IMR-90 (cell line): Measurements from ENCODE around the gene TCF4. TPM values are rescaled to one million over a fixed set of nuclear protein-coding genes. Genes with fewer than 3 reads are reported as not detected.

Experiments used
- ATAC-seq: fragments of 200-7000 bp; cut with Tn5 transposase; 2 replicates; pipeline ENCODE4 v1.9.1; 2020; ENCODE audit warnings: low read depth, mild to moderate bottlenecking, moderate library complexity
- BruUV-seq: library from RNA; stranded (reverse); fragments of 400-500 nt; replicated peaks from 2 replicates; lab custom pipeline; 2021; lab: Mats Ljungman, UMichigan
- CTCF ChIA-PET: fragments of 300-600 bp; formaldehyde crosslinking; extraction: SDS; loops from one replicate; lab custom pipeline; 2021; ENCODE audit warnings: antibody characterized with exemption; lab: Yijun Ruan, JAX
- POLR2A ChIA-PET: fragments of 300-600 bp; sonication (Branson Sonifier 250); formaldehyde crosslinking; loops from one replicate; lab custom pipeline; 2022; ENCODE audit warnings: antibody characterized with exemption; ENCODE audit not compliant: unreplicated experiment; lab: Charles Lee
- DNase-seq: peaks from one replicate; pipeline ENCODE4 v3.0.0; 2013
- H2AFZ ChIP-seq: replicated peaks from 2 replicates; pipeline ENCODE3; 2013; ENCODE audit warnings: low read length, mild to moderate bottlenecking; ENCODE audit not compliant: poor library complexity
- H2AK5ac ChIP-seq: 2 replicates; pipeline ENCODE4 v1.6.1; 2013; ENCODE audit warnings: low read depth, low read length, inconsistent platforms
- H2AK9ac ChIP-seq: replicated peaks from 2 replicates; pipeline ENCODE3; 2013; ENCODE audit warnings: mild to moderate bottlenecking, low read depth, low read length, moderate library complexity; ENCODE audit not compliant: poor library complexity
- H2BK120ac ChIP-seq: 2 replicates; pipeline ENCODE4 v1.6.1; 2013; ENCODE audit warnings: low read depth, low read length, inconsistent platforms
- H2BK15ac ChIP-seq: 3 replicates; pipeline ENCODE4 v1.6.1; 2013; ENCODE audit warnings: low read depth, low read length, inconsistent platforms
- H2BK20ac ChIP-seq: 2 replicates; pipeline ENCODE4 v1.6.1; 2013; ENCODE audit warnings: low read depth, mild to moderate bottlenecking, inconsistent platforms, low read length, moderate library complexity
- H2BK5ac ChIP-seq: 2 replicates; pipeline ENCODE4 v1.6.1; 2013; ENCODE audit warnings: mild to moderate bottlenecking, low read depth, low read length, inconsistent platforms; ENCODE audit not compliant: poor library complexity, severe bottlenecking
- H3K14ac ChIP-seq: replicated peaks from 2 replicates; pipeline ENCODE4 v1.6.1; 2013; ENCODE audit warnings: low read depth, low read length, inconsistent platforms
- H3K18ac ChIP-seq: 2 replicates; pipeline ENCODE4 v1.6.1; 2013; ENCODE audit warnings: low read depth, low read length, control low read depth
- H3K23ac ChIP-seq: 2 replicates; pipeline ENCODE4 v1.6.1; 2013; ENCODE audit warnings: low read depth, low read length, inconsistent platforms
- H3K27ac ChIP-seq: 2 replicates; pipeline ENCODE4 v1.5.1; 2013; ENCODE audit warnings: mild to moderate bottlenecking, control low read depth, low read length; ENCODE audit not compliant: insufficient read depth
- H3K27me3 ChIP-seq: 2 replicates; pipeline ENCODE4 v1.6.1; 2013; ENCODE audit warnings: low read length; ENCODE audit not compliant: control insufficient read depth, insufficient read depth
- H3K36me3 ChIP-seq: 2 replicates; pipeline ENCODE4 v1.6.1; 2013; ENCODE audit warnings: low read length, mixed read lengths; ENCODE audit not compliant: control insufficient read depth, insufficient read depth
- H3K4ac ChIP-seq: 2 replicates; pipeline ENCODE4 v1.6.1; 2013; ENCODE audit warnings: low read depth, low read length, inconsistent platforms
- H3K4me1 ChIP-seq: 2 replicates; pipeline ENCODE4 v1.6.1; 2013; ENCODE audit warnings: low read length, mixed read lengths; ENCODE audit not compliant: control insufficient read depth, insufficient read depth
- H3K4me2 ChIP-seq: 2 replicates; pipeline ENCODE4 v1.6.1; 2013; ENCODE audit warnings: low read depth, mild to moderate bottlenecking, control low read depth, low read length, moderate library complexity
- H3K4me3 ChIP-seq: 2 replicates; pipeline ENCODE4 v1.5.1; 2013; ENCODE audit warnings: low read depth, mild to moderate bottlenecking, control low read depth, low read length, moderate library complexity; ENCODE audit not compliant: insufficient read depth
- H3K56ac ChIP-seq: 2 replicates; pipeline ENCODE4 v1.6.1; 2013; ENCODE audit warnings: low read length, inconsistent platforms; ENCODE audit not compliant: insufficient read depth; ENCODE audit errors: extremely low read depth
- H3K79me1 ChIP-seq, 2 experiments: 2 replicates each; pipeline ENCODE4 v1.6.1; 2013; ENCODE audit warnings: low read length in 2 of 2, inconsistent platforms in 1 of 2, low read depth in 1 of 2
- H3K9ac ChIP-seq: 2 replicates; pipeline ENCODE4 v1.6.1; 2013; ENCODE audit warnings: low read depth, low read length, control low read depth
- H3K9me1 ChIP-seq: 2 replicates; pipeline ENCODE4 v1.6.1; 2013; ENCODE audit warnings: low read length, inconsistent platforms; ENCODE audit not compliant: insufficient read depth
- H3K9me3 ChIP-seq: 2 replicates; pipeline ENCODE4 v1.6.1; 2013; ENCODE audit warnings: low read length; ENCODE audit not compliant: control insufficient read depth, insufficient read depth
- H4K20me1 ChIP-seq: 2 replicates; pipeline ENCODE4 v1.6.1; 2013; ENCODE audit warnings: low read length, inconsistent platforms; ENCODE audit not compliant: insufficient read depth
- H4K5ac ChIP-seq: 2 replicates; pipeline ENCODE4 v1.6.1; 2013; ENCODE audit warnings: mild to moderate bottlenecking, low read depth, low read length, control low read depth
- H4K8ac ChIP-seq, 2 experiments: 2 replicates each; pipeline ENCODE4 v1.6.1; 2013; ENCODE audit warnings: low read depth in 2 of 2, low read length in 2 of 2, control low read depth in 1 of 2, inconsistent platforms in 1 of 2
- H4K91ac ChIP-seq: 2 replicates; pipeline ENCODE4 v1.6.1; 2013; ENCODE audit warnings: low read depth, low read length, inconsistent platforms; ENCODE audit not compliant: insufficient read depth
- CHD1 ChIP-seq: IDR thresholded peaks from 2 replicates; pipeline ENCODE4 v1.6.1; 2012; ENCODE audit warnings: low read depth, low read length, improper control_type of control experiment
- MXI1 ChIP-seq: IDR thresholded peaks from 2 replicates; pipeline ENCODE4 v1.6.1; 2012; ENCODE audit warnings: low read depth, mild to moderate bottlenecking, low read length, moderate library complexity, borderline replicate concordance
- WGBS, 2 experiments: methylation state at CpG; one replicate each; pipeline versions ENCODE4 v1.1.5 to v1.1.7; 2013; ENCODE audit warnings: missing lambda C conversion rate in 2 of 2; ENCODE audit not compliant: insufficient read length in 1 of 2; ENCODE audit errors: extremely low coverage in 2 of 2; 5-methylcytosine and 5-hydroxymethylcytosine counted together
- dilution Hi-C: fragments of 300-500 bp; cut with HindIII; formaldehyde crosslinking; loops from one replicate; pipeline ENCODE4 v1.14.3; 2018; ENCODE audit warnings: low sequenced_read_pairs; ENCODE audit not compliant: unreplicated experiment
- in situ Hi-C: fragments of 300-500 bp; cut with MboI; formaldehyde crosslinking; loops from 3 replicates; pipeline ENCODE4 v1.14.3; 2019; ENCODE audit warnings: low sequenced_read_pairs, inconsistent platforms, mixed read lengths
- intact Hi-C: fragments of 100-400 bp; cut with micrococcal nuclease; formaldehyde crosslinking; loops from 2 replicates; pipeline ENCODE4 v1.10.0; 2022
- polyA plus RNA-seq, 3 experiments: library from polyadenylated mRNA; depleted of rRNA; stranded (reverse); fragments of >200 nt; gene quantifications; 2 replicates each; pipeline ENCODE4 v1.2.3, GENCODE V29; 2012; ENCODE audit warnings: low replicate concordance in 1 of 3
- total RNA-seq: library from RNA; depleted of rRNA; stranded (reverse); fragments of >200 nt; gene quantifications from 2 replicates; pipeline ENCODE4 v1.2.3, GENCODE V29; 2012

The TCF4 gene
- total and polyA plus RNA-seq, 2 of the 4 experiments (the other 2 are of a cell fraction) = 30.0 to 87.1 TPM

GRCh38 chr18:55477499-55477859 is 110.5 kb downstream of the TCF4 start:
- WGBS, 2 experiments = 43% methylated on average over 2 of the region's 4 CpGs; no CpG with 5 or more reads in 1 of the 2 experiments
- H3K4me1 ChIP-seq = peaks cover 3% of the 10 kb centered on the region; the same call in 1 of the 2 replicates
- peaks cover 4% of the 10 kb centered on the region; the same call in 1 of the 2 replicates for H4K20me1 ChIP-seq
- peak overlapping the region; percentile 22 for H3K18ac ChIP-seq
- peak overlapping the region; percentile 80 for H3K4ac ChIP-seq
- H3K56ac ChIP-seq = peak overlapping the region; percentile 53; the same call in 1 of the 2 replicates
- peak overlapping the region; percentile 92 for H2BK120ac ChIP-seq
- H2BK15ac ChIP-seq = peak overlapping the region; percentile 54; the same call in 1 of the 3 replicates
- H3K9me3 ChIP-seq = no peaks in the 10 kb centered on the region
- dilution Hi-C loops (no loop called here), intact Hi-C loops (no loop called here), in situ Hi-C loops (no loop called here)
- ATAC-seq (peak; percentile 72), DNase-seq (peak; percentile 52)
- POLR2A ChIA-PET = no interaction called here
- peak overlapping the region; percentile 95 for H3K4me2 ChIP-seq
- peak overlapping the region; percentile 85 for H4K91ac ChIP-seq
- peak overlapping the region; percentile 95 for H3K23ac ChIP-seq
- H3K27ac ChIP-seq = peak overlapping the region; percentile 86
- H3K79me1 ChIP-seq = peaks cover 30 to 68% of the 10 kb centered on the region in 2 experiments
- peak overlapping the region; percentile 33 to 74; a peak in 3 of 4 replicates for H4K8ac ChIP-seq
- peak overlapping the region; percentile 76 for H2BK20ac ChIP-seq
- peak overlapping the region; percentile 80 for H2AFZ ChIP-seq
- H3K14ac ChIP-seq = peak overlapping the region; percentile 90
- peaks cover 1% of the 10 kb centered on the region; the same call in 1 of the 2 replicates for H3K36me3 ChIP-seq
- H3K9ac ChIP-seq = peak overlapping the region; percentile 71
- H3K4me3 ChIP-seq = peak overlapping the region; percentile 41
- H3K9me1 ChIP-seq = peaks cover 10% of the 10 kb centered on the region
- H4K5ac ChIP-seq = peak overlapping the region; percentile 49; the same call in 1 of the 2 replicates
- H2BK5ac ChIP-seq = peak overlapping the region; percentile 66
- CTCF ChIA-PET = interaction anchor here (0.6 kb wide), 1 partner anchor 91 kb away, joined by 3 read pairs; no protein-coding TSS in a partner anchor
- TF ChIP-seq CHD1 (no peak), MXI1 (peak; percentile 21; the same call in 1 of the 2 replicates)
- peak overlapping the region; percentile 47 for H2AK9ac ChIP-seq
- peak overlapping the region; percentile 57; the same call in 1 of the 2 replicates for H2AK5ac ChIP-seq
- H3K27me3 ChIP-seq = no peaks in the 10 kb centered on the region
- no TSS peak for BruUV-seq
